CD14-positive monocyte (primary cell): ENCODE measurements around the gene PRR23B. TPM values are rescaled to one million over a fixed set of nuclear protein-coding genes. Genes with fewer than 3 reads are reported as not detected.

Source experiments
- DNase-seq, 3 donors: peaks; one replicate each; pipeline ENCODE4 v3.0.0-alpha.2; 2011 to 2022
- H2AFZ ChIP-seq: 2 replicates; pipeline ENCODE4 v1.6.0; 2012; ENCODE audit warnings: mild to moderate bottlenecking, low read depth, low read length, inconsistent platforms; ENCODE audit not compliant: insufficient read depth, poor library complexity, severe bottlenecking
- H3K27ac ChIP-seq, 2 donors: 1 replicate in 1 of 2; 2 replicates in 1 of 2; pipeline ENCODE4 v1.5.1; 2012 to 2013; ENCODE audit warnings: low read length in 2 of 2, control low read depth in 1 of 2, inconsistent platforms in 1 of 2, low read depth in 1 of 2, mild to moderate bottlenecking in 1 of 2
- H3K27me3 ChIP-seq, 2 donors: one replicate each; pipeline versions ENCODE4 v1.6.0 to v1.6.1; 2011 to 2013; ENCODE audit warnings: low read length in 2 of 2; ENCODE audit not compliant: control insufficient read depth in 2 of 2, insufficient read depth in 2 of 2
- H3K36me3 ChIP-seq, 2 donors: replicated peaks in 1 of 2; 1 replicate in 1 of 2; 2 replicates in 1 of 2; pipeline versions ENCODE4 v1.5.1 to v1.6.1; 2012 to 2013; ENCODE audit warnings: low read length in 2 of 2, control low read depth in 1 of 2, inconsistent platforms in 1 of 2, mild to moderate bottlenecking in 1 of 2; ENCODE audit not compliant: insufficient read depth in 2 of 2, control insufficient read depth in 1 of 2
- H3K4me1 ChIP-seq, 2 donors: 1 replicate in 1 of 2; 2 replicates in 1 of 2; pipeline versions ENCODE4 v1.5.1 to v1.6.1; 2012 to 2013; ENCODE audit warnings: low read length in 2 of 2, control low read depth in 1 of 2, inconsistent platforms in 1 of 2, mild to moderate bottlenecking in 1 of 2, moderate library complexity in 1 of 2; ENCODE audit not compliant: insufficient read depth in 2 of 2, control insufficient read depth in 1 of 2
- H3K4me2 ChIP-seq: replicated peaks from 2 replicates; pipeline ENCODE3; 2012; ENCODE audit warnings: low read length, moderate library complexity, mild to moderate bottlenecking; ENCODE audit not compliant: poor library complexity, severe bottlenecking; ENCODE audit errors: extremely low read depth
- H3K4me3 ChIP-seq, 3 experiments: fragments of 200-600 bp in 1 of 3; sonication (generic) in 1 of 3; replicated peaks in 1 of 3; 1 replicate in 2 of 3; 2 replicates in 1 of 3; pipeline ENCODE4 v1.5.1; 2011 to 2013; ENCODE audit warnings: low read length in 3 of 3, mild to moderate bottlenecking in 3 of 3, control low read depth in 2 of 3, low read depth in 2 of 3, inconsistent platforms in 1 of 3, moderate library complexity in 1 of 3
- H3K79me2 ChIP-seq: 2 replicates; pipeline ENCODE4 v1.6.0; 2012; ENCODE audit warnings: mild to moderate bottlenecking, control low read depth, inconsistent platforms, low read length, moderate library complexity; ENCODE audit not compliant: insufficient read depth
- H3K9ac ChIP-seq: 2 replicates; pipeline ENCODE4 v1.6.0; 2017; ENCODE audit warnings: low read length, mild to moderate bottlenecking; ENCODE audit not compliant: insufficient read depth, poor library complexity, severe bottlenecking
- H3K9me3 ChIP-seq, 2 donors: replicated peaks in 1 of 2; 1 replicate in 1 of 2; 2 replicates in 1 of 2; pipeline versions ENCODE4 v1.5.1 to v1.6.1; 2012 to 2013; ENCODE audit warnings: low read length in 2 of 2, control low read depth in 1 of 2; ENCODE audit not compliant: control insufficient read depth in 1 of 2, insufficient read depth in 1 of 2
- H4K20me1 ChIP-seq: 2 replicates; pipeline ENCODE4 v1.6.0; 2012; ENCODE audit warnings: mild to moderate bottlenecking, low read length, control low read depth, moderate library complexity; ENCODE audit not compliant: insufficient read depth
- H3K27ac Mint-ChIP-seq, 7 donors: one replicate each; pipeline ENCODE4 v1.8.0; 2020; ENCODE audit warnings: mild to moderate bottlenecking in 7 of 7, mixed read lengths in 7 of 7, moderate library complexity in 6 of 7, inconsistent platforms in 2 of 7
- H3K27me3 Mint-ChIP-seq, 3 donors: one replicate each; pipeline ENCODE4 v1.8.0; 2021 to 2022; ENCODE audit warnings: low read depth in 3 of 3, mild to moderate bottlenecking in 3 of 3, mixed read lengths in 3 of 3, moderate library complexity in 3 of 3, inconsistent platforms in 1 of 3
- H3K36me3 Mint-ChIP-seq, 2 donors: one replicate each; pipeline ENCODE4 v1.8.0; 2020; ENCODE audit warnings: mixed read lengths in 2 of 2, inconsistent platforms in 1 of 2, mild to moderate bottlenecking in 1 of 2
- H3K4me1 Mint-ChIP-seq: one replicate; pipeline ENCODE4 v1.8.0; 2020; ENCODE audit warnings: mild to moderate bottlenecking, mixed read lengths
- H3K4me3 Mint-ChIP-seq, 2 donors: one replicate each; pipeline ENCODE4 v1.8.0; 2020; ENCODE audit warnings: mild to moderate bottlenecking in 2 of 2, mixed read lengths in 2 of 2, moderate library complexity in 1 of 2
- H3K9me3 Mint-ChIP-seq, 7 donors: one replicate each; pipeline ENCODE4 v1.8.0; 2020 to 2022; ENCODE audit warnings: mixed read lengths in 7 of 7, mild to moderate bottlenecking in 6 of 7, moderate library complexity in 6 of 7, inconsistent platforms in 2 of 7
- WGBS: methylation state at CpG from one replicate; pipeline ENCODE4 v1.1.5; 2013; ENCODE audit warnings: missing lambda C conversion rate; ENCODE audit not compliant: insufficient coverage; 5-methylcytosine and 5-hydroxymethylcytosine counted together
- intact Hi-C, 2 donors: fragments of 100-400 bp; cut with micrococcal nuclease; formaldehyde crosslinking; loops; one replicate each; pipeline versions ENCODE4 v1.15.0 to v1.15.1; 2023
- polyA plus RNA-seq, 3 donors: library from polyadenylated mRNA; depleted of rRNA in 1 of 3; unstranded in 2 of 3; stranded (reverse) in 1 of 3; fragments of 300-500 nt in 2 of 3; fragments of >200 nt in 1 of 3; fragmentation: Illumina TruSeq in 2 of 3; gene quantifications; 1 replicate in 2 of 3; 2 replicates in 1 of 3; pipeline ENCODE4 v1.2.3, GENCODE V29; 2012 to 2021
- TF ChIP-seq, protein P1 (sequence below): fragments of 200-600 bp; IDR thresholded peaks from one replicate; pipeline ENCODE4 v1.8.0; 2022; ENCODE audit warnings: antibody characterized with exemption, mild to moderate bottlenecking

The PRR23B gene
- polyA plus RNA-seq, 3 donors = not detected

DNA sequence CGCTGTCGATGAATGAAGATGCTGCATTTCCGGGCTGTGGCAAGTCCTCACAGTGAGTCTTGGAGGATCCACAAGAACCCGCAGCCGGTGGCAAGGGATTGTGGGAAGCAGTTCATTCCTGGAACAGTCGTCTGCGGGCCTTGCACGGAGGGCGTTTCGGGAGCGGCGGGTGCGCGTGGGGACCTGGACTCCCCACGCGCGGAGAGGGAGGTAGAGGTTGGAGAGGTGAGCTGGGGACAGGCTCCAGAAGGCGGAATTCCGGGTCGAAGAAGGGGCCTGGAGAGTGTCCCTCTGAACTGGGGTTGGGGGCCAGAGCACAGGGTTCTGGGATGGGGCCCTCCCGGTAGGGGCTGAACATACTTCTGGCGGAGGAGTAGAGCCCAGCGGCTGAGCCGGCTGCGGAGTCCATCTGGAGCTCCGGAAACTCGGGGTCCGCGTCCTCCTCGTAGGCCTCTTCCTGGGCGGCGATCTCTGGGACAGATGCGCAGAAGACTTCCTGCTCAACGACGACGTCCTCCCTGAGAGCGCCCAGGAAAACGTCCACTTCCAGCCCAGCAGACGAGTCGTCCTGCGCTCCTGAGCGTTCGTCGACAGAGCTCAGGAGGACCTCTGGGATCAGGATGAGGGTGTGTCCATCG, 15.3 kb downstream of the PRR23B start:
- intact Hi-C loops = no loop called here
- TF ChIP-seq, protein P1, sequence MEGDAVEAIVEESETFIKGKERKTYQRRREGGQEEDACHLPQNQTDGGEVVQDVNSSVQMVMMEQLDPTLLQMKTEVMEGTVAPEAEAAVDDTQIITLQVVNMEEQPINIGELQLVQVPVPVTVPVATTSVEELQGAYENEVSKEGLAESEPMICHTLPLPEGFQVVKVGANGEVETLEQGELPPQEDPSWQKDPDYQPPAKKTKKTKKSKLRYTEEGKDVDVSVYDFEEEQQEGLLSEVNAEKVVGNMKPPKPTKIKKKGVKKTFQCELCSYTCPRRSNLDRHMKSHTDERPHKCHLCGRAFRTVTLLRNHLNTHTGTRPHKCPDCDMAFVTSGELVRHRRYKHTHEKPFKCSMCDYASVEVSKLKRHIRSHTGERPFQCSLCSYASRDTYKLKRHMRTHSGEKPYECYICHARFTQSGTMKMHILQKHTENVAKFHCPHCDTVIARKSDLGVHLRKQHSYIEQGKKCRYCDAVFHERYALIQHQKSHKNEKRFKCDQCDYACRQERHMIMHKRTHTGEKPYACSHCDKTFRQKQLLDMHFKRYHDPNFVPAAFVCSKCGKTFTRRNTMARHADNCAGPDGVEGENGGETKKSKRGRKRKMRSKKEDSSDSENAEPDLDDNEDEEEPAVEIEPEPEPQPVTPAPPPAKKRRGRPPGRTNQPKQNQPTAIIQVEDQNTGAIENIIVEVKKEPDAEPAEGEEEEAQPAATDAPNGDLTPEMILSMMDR = no peak
- Histone ChIP-seq H3K9ac (no peak overlapping the region), H3K4me1 (no peaks in the 10 kb centered on the region), H3K9me3 (peaks cover 10 to 16% of the 10 kb centered on the region in 2 donors), H3K4me3 (no peak overlapping the region), H3K36me3 (no peaks in the 10 kb centered on the region), H3K27ac (no peak overlapping the region), H3K4me2 (no peak overlapping the region), H4K20me1 (no peaks in the 10 kb centered on the region), H3K79me2 (no peaks in the 10 kb centered on the region), H2AFZ (no peak overlapping the region), H3K27me3 (no peaks in the 10 kb centered on the region)
- Mint-ChIP-seq H3K27ac (no peak overlapping the region), H3K4me1 (no peaks in the 10 kb centered on the region), H3K27me3 (peaks cover 3 to 8% (median 4%) of the 10 kb centered on the region in 3 donors), H3K4me3 (no peak overlapping the region), H3K36me3 (no peaks in the 10 kb centered on the region), H3K9me3 (peaks cover 13 to 39% (median 31%) of the 10 kb centered on the region in 7 donors)
- WGBS = 72% methylated on average over 40 of the region's 45 CpGs
- DNase-seq = no peak

DNA sequence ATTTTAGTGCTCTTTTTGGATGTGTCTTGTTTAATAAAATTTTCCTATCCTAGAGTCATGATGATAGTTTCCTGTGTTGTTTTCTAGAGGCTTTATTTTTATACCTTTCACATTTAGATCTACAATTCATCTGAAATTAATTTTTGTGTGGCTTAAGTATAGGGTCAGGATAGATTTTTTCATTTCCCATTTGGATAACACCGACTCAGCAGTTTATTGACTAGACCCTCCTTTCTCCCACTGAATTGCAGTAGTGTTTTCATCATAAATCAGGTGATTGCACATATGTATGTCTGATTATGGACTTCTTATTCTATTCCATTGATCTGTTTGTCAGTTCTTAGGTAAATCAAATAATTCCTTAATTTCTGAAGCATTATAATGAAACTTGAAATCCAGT, 25.0 kb downstream of the PRR23B start:
- Histone ChIP-seq H2AFZ (no peak overlapping the region), H3K9ac (no peak overlapping the region), H3K79me2 (no peaks in the 10 kb centered on the region), H3K4me2 (no peak overlapping the region), H3K4me3 (no peak overlapping the region), H3K36me3 (no peaks in the 10 kb centered on the region), H3K27me3 (no peaks in the 10 kb centered on the region), H4K20me1 (no peaks in the 10 kb centered on the region), H3K27ac (no peak overlapping the region), H3K9me3 (no peaks in the 10 kb centered on the region), H3K4me1 (no peaks in the 10 kb centered on the region)
- Mint-ChIP-seq H3K27me3 (peaks cover 3 to 4% (median 4%) of the 10 kb centered on the region in 3 donors), H3K27ac (no peak overlapping the region), H3K36me3 (no peaks in the 10 kb centered on the region), H3K9me3 (peaks cover 0 to 4% (median 1%) of the 10 kb centered on the region in 7 donors), H3K4me3 (no peak overlapping the region), H3K4me1 (no peaks in the 10 kb centered on the region)
- TF ChIP-seq, protein P1 = no peak
- WGBS = no CpG with 5 or more reads among the region's 1 CpG
- no peak for DNase-seq
- intact Hi-C loops = no loop called here
